Stimulated activated naive CD8-positive, alpha-beta T cell treated with anti-CD3 and anti-CD28 coated beads, Interleukin-15, Interleukin-2, amounts not matched to agents 100 ng/mL and 50 ng/mL, for 24 hours (primary cell): ENCODE results near the gene ZNF106.

Experiments used
- H3K27ac Mint-ChIP-seq: one replicate; pipeline ENCODE4 v1.8.0; 2021; ENCODE audit warnings: mild to moderate bottlenecking, mixed read lengths
- H3K27me3 Mint-ChIP-seq: one replicate; pipeline ENCODE4 v1.8.0; 2021; ENCODE audit warnings: mixed read lengths
- H3K36me3 Mint-ChIP-seq: one replicate; pipeline ENCODE4 v1.8.0; 2021; ENCODE audit warnings: low read depth, mixed read lengths
- H3K4me1 Mint-ChIP-seq: one replicate; pipeline ENCODE4 v1.8.0; 2021; ENCODE audit warnings: low read depth, mixed read lengths
- H3K4me3 Mint-ChIP-seq: one replicate; pipeline ENCODE4 v1.8.0; 2021; ENCODE audit warnings: mild to moderate bottlenecking, mixed read lengths
- H3K9me3 Mint-ChIP-seq: one replicate; pipeline ENCODE4 v1.8.0; 2021; ENCODE audit warnings: mixed read lengths

The ZNF106 gene

DNA sequence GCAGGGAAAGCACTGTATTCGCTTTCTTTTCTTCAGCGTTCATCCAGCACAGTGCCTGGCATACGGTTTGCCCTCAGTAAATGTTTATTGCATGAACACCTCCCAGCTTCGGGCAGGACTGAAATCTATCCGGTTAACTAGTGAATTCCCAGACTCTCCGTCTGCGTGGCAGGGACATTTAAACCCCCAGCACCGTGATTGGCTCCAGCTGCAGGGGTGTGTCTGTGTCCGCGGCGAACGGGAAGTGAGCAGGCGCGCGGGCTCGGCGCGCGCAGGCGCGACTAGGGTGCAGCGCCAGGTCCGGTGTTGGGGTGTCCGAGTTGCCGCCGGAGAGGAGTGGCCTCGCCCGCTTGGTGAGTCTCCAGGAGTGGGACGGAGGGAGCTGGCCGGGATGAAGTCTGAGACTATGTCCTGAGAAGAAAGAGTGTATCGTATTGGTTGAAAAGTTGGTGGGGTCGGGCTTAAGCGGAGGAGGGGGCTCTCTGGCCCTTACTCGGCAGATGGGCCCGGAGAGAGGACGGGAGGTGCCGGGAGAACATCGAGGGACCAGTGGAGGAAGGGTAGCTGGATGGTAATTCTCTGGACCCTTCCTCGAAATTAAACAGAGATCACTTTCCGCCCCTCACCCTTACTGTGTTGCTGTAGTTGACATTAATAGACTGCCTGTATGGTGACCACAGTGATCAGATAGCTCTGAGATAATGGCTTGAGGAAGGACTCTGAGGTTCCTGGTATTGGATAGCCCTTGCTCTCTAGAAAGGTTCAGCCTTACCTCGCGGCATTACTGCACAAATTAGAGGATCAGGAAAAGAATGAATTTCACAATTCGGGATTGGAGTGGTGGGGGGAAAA lies 4.6 kb upstream of the ZNF106 start, which contains the start of gene SNAP23:
Gene SNAP23 (plus strand): TSS at position 274 of the 852 bp plus-strand sequence. CDS start 16,213 bp downstream, outside the sequence.
- Mint-ChIP-seq H3K9me3 (no peaks in the 10 kb centered on the region), H3K4me1 (peaks cover 78% of the 10 kb centered on the region), H3K36me3 (no peaks in the 10 kb centered on the region), H3K27me3 (no peaks in the 10 kb centered on the region), H3K4me3 (peak within 1 kb of the TSS; percentile 99), H3K27ac (peak within 1 kb of the TSS; percentile 94)

DNA sequence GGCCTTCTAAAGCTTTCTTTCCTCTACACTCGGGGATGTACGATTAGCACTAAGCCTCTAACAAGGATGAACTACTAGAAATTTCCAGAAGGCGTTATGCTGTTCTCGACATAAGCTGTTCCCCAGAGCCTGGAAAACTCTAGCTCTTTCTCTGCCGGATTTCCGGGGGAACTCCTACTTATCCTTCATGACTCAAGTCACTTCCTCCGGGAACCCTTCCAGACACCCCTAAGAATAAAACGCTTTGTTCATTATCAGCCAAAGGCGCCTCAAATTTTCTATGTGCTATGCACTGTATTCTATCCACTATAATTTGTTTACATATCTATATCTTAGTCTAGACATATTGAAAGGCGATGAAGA lies 4.0 kb upstream of the ZNF106 start:
- no peaks in the 10 kb centered on the region for H3K36me3 Mint-ChIP-seq
- H3K27me3 Mint-ChIP-seq, result no peaks in the 10 kb centered on the region
- H3K4me3 Mint-ChIP-seq, result peak overlapping the region; percentile 99
- H3K9me3 Mint-ChIP-seq, result no peaks in the 10 kb centered on the region
- H3K4me1 Mint-ChIP-seq, result peaks cover 72% of the 10 kb centered on the region
- H3K27ac Mint-ChIP-seq, result peak overlapping the region; percentile 94

DNA sequence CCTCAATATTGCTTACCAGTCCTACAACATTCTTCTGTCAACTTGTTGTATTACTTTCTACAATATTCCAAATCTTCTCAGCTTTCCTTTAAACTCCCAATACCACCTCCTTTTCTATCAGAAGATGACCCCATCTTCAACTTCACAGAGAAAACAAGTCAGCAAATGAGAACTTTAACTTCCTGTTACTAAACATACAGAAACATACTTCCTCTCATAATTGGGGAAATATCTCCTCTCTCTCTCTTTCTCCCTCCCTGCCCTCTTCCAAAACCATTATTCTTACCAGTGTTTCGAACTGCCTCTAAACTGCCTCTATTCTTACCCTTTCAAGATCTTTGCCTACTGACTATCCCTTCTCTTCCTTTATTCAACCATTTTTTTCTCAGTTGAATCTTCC lies 2.7 kb upstream of the ZNF106 start:
- no peaks in the 10 kb centered on the region for H3K36me3 Mint-ChIP-seq
- peaks cover 67% of the 10 kb centered on the region for H3K4me1 Mint-ChIP-seq
- no peak overlapping the region for H3K4me3 Mint-ChIP-seq

DNA sequence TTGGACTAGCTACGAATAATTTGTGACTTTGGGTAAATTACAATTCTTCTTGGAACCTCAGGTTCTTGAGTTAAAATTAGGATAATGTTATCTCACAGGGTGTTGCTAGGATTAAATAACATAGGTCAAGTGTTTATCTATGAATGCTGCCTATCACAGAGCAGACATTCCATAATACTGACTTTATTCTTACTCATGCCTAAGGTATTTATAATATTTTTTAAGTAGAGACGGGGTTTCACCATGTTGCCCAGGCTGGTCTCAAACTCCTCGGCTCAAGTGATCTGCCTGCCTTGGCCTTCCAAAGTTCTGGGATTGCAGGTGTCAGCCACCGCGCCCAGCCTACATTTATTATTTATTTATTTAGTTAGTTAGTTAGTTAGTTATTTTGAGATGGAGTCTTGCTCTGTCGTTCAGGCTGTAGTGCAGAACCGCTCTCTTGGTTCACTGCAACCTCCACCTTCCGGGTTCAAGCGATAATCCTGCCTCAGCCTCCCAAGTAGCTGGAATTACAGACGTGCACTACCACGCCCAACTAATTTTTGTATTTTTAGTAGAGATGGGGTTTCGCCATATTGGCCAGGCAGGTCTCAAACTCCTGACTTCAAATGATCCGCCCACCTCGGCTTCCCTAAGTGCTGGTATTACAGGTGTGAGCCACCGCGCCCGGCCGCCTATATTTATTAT lies 741 bp upstream of the ZNF106 start:
- Mint-ChIP-seq H3K4me3 (peak overlapping the region; percentile 97), H3K27me3 (no peaks in the 10 kb centered on the region), H3K9me3 (no peaks in the 10 kb centered on the region), H3K4me1 (peaks cover 66% of the 10 kb centered on the region), H3K36me3 (peaks cover 4% of the 10 kb centered on the region), H3K27ac (peak overlapping the region; percentile 95)

More for the DNA sequence above, 2.7 kb upstream of the ZNF106 start:
- Mint-ChIP-seq H3K27ac (peak overlapping the region; percentile 63), H3K9me3 (no peaks in the 10 kb centered on the region), H3K27me3 (no peaks in the 10 kb centered on the region)

DNA sequence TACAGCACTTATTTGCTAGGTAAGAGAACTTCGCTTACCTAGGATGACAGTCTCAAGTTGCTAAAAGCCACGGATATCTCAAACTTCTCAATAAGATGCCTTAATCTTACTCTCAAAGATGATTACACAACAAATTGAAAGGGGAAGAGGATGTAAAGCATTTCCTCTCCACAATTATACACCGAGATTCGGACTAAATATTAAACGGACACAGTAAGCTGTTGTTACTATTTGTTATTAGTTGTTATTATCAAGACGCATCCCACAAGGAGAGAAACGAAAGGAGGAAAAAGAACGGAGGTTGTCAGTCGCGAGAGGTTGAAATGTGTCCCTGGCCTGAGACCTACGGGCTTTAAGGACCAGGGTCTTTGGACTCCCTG lies 660 bp downstream of the ZNF106 start:
- Mint-ChIP-seq H3K27me3 (no peaks in the 10 kb centered on the region), H3K36me3 (peaks cover 7% of the 10 kb centered on the region), H3K27ac (peak overlapping the region; percentile 95), H3K9me3 (no peaks in the 10 kb centered on the region), H3K4me3 (peak overlapping the region; percentile 97), H3K4me1 (peaks cover 55% of the 10 kb centered on the region)

DNA sequence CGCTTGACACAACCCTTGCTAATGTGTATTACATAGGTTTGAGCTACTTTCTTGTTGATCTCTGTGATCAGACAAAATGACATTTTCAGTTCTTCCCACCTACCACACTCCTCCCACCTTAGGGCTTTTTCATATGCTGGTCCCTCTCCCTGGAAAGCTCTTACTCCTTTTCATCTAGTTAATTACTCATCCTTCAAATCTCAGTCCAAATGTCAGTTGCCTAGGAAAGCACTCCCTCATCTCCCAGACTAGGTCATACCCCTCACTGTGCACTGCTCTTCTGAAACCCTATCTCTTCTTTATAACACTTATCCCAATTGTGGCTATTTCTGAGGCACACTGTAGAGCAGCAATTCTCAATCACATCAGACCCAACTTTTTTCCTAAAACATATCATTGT lies 7.3 kb downstream of the ZNF106 start:
- H3K4me1 Mint-ChIP-seq, result peaks cover 31% of the 10 kb centered on the region
- peaks cover 27% of the 10 kb centered on the region for H3K36me3 Mint-ChIP-seq
- peaks cover 4% of the 10 kb centered on the region for H3K9me3 Mint-ChIP-seq
- no peak overlapping the region for H3K4me3 Mint-ChIP-seq
- no peak overlapping the region for H3K27ac Mint-ChIP-seq
- no peaks in the 10 kb centered on the region for H3K27me3 Mint-ChIP-seq

DNA sequence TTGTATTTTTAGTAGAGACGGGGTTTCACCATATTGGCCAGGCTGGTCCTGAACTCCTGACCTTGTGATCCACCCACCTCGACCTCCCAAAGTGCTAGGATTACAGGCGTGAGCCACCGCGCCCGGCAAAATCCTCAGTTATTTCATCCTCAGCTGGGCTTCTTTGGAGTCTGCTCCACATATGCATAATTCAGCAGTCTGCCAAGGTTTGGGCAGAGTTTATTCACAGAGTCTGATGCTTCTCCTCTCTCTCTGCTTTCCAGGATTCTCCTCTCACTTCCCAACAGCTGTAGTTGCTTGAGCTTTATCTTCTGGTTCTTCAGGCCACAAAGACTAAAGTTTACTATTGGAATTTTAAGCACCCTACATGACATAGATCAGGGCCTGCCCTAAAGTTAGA lies 8.2 kb downstream of the ZNF106 start:
- Mint-ChIP-seq H3K27ac (no peak overlapping the region), H3K36me3 (peaks cover 26% of the 10 kb centered on the region), H3K4me1 (peaks cover 21% of the 10 kb centered on the region), H3K27me3 (no peaks in the 10 kb centered on the region), H3K4me3 (no peak overlapping the region), H3K9me3 (peaks cover 4% of the 10 kb centered on the region)

DNA sequence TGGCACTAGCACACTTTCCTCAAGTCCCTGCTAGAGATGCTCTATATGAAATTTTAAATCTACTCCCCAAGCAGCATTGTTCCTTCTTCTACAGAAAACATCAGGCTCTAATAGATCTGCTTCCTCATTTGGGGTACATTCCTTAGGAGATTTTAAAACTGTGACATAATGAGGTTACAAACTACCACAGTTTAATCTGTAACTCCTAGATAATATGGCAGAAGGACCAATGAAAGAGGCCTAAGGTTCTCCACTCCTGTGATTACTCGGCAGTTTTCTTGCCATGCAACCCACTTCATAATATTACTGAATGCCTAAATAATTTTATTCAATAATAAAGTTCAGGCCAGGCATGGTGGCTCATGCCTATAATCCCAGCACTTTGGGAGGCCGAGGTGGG lies 16.1 kb downstream of the ZNF106 start:
- Mint-ChIP-seq H3K9me3 (no peaks in the 10 kb centered on the region), H3K4me3 (no peak overlapping the region), H3K4me1 (no peaks in the 10 kb centered on the region), H3K27me3 (no peaks in the 10 kb centered on the region), H3K27ac (no peak overlapping the region), H3K36me3 (peaks cover 8% of the 10 kb centered on the region)

DNA sequence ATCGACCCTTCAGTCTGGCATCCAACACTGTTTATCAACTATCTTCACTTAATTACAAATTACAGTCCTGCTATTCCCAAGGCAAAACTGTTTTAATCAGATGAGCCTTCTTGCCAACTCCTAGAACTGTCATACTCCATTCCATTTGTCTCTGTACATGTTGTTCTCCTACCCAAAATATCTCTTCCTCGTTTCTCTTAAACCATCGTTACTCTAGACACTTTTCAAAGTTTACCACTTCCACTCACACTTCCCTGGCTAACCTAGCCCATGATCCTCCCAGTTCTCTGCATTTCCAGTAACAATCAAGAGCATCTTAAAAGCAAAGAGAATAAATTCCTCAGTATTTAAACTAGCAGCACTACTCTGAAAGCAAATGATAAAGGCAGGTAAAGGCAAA lies 19.9 kb downstream of the ZNF106 start:
- peaks cover 18% of the 10 kb centered on the region for H3K36me3 Mint-ChIP-seq
- no peaks in the 10 kb centered on the region for H3K27me3 Mint-ChIP-seq
- no peak overlapping the region for H3K4me3 Mint-ChIP-seq
- peak overlapping the region; percentile 8 for H3K27ac Mint-ChIP-seq
- no peaks in the 10 kb centered on the region for H3K4me1 Mint-ChIP-seq
- H3K9me3 Mint-ChIP-seq, result no peaks in the 10 kb centered on the region

DNA sequence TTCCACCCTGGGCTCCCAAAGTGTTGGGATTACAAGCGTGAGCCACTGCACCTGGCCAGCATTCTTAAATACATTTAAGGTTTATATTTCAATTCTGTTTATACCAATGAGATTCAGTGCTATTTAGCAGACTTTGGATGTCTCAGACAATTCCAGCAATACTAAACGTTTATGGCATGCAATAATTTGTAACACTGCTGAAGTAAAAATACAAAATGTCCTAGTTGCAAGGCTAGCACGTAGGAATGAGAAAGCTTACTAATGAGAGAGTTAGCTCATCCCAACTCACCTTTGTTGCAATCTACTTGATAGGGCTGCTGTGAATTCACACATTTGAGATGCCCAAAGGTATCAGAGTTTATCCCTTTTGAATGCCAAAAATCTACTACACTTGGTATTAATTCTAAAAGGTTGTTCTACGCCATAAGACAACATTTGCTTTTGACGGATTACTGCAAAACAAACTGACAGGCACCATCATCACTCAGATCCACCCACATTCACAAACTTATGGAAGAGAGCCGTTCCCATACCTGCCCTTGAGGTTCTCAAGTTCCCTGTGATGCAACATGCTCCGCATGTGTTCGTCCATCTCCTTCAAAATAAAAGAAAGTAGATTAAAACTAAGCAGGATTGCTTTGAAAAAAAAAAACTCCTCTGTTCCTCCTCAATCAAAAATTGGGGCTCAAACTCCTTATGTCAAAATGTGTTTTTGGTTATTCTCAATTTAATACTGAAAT lies 25.3 kb downstream of the ZNF106 start:
- Mint-ChIP-seq H3K9me3 (no peaks in the 10 kb centered on the region), H3K4me3 (no peak overlapping the region), H3K27ac (no peak overlapping the region), H3K27me3 (no peaks in the 10 kb centered on the region), H3K36me3 (peaks cover 33% of the 10 kb centered on the region), H3K4me1 (peaks cover 6% of the 10 kb centered on the region)

DNA sequence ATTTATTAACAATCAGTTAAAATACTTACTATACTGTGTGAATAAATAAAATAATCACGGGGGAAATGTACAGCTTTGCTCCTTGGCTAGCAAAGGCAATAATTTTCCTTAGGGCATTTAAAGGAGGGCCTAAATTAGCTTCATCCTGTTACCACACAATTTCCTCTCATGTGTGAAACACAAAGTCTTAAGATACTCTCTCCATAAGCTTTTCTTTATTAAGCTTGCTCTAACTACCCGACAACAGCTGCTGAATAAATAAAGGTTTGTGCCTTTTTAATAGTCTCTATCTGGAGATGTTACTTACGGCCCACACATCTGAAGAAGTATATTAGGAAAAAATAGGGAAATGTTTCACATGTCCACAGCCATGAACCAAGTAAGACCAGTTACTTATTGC lies 29.7 kb downstream of the ZNF106 start:
- H3K9me3 Mint-ChIP-seq, result no peaks in the 10 kb centered on the region
- H3K4me3 Mint-ChIP-seq, result no peak overlapping the region

DNA sequence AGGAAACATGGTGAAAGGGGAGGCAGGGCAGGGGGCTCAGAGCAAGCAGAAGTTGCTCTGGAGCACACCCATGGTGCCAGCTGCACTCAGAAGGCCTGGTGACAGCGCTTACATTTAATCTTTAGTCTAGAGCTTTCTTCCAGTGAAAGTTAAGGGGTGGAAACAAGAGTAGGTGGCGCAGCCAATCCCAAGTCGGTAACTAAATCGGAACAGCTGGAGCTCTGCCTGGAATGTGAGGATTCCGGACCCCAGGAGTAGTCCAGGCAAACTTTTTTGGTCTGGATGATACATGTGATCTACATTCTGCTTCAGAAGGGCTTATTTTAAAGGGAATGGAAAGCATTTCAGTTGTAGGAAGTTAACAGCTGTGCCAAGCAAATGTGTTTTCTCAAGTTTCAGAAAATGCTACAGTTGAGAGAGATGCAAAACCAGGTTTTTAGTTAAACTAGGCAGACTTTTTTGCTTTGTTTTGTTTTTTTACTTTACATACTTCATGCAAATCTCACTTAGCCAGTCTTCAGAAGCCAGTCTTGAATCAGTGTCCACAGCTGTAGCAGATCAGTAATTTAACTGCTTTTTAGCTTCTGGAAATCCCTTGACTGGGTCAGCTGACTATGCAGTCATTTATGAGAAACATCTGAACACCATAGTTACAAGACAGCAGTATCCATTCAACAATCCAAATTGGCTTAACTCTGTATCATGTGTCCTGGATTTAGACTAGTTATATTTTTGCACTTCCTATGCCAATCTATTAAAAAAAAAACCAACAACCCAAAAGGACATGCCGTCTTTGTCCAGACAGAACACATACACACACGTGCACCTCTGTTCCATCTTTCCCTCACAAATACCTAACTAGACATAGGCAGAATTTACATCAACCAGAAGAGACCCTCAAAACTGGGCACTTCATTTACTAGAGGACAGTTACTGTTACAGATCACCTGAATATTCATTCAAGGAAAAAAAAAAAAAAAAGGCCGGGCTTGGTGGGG lies 33.2 kb downstream of the ZNF106 start:
- peaks cover 9% of the 10 kb centered on the region for H3K4me1 Mint-ChIP-seq
- H3K36me3 Mint-ChIP-seq, result peaks cover 23% of the 10 kb centered on the region
- no peak overlapping the region for H3K4me3 Mint-ChIP-seq
- no peaks in the 10 kb centered on the region for H3K27me3 Mint-ChIP-seq
- H3K9me3 Mint-ChIP-seq, result no peaks in the 10 kb centered on the region
- peak overlapping the region; percentile 68 for H3K27ac Mint-ChIP-seq

More for the DNA sequence above, 29.7 kb downstream of the ZNF106 start:
- Mint-ChIP-seq H3K27ac (no peak overlapping the region), H3K27me3 (no peaks in the 10 kb centered on the region), H3K36me3 (peaks cover 41% of the 10 kb centered on the region), H3K4me1 (peaks cover 15% of the 10 kb centered on the region)

DNA sequence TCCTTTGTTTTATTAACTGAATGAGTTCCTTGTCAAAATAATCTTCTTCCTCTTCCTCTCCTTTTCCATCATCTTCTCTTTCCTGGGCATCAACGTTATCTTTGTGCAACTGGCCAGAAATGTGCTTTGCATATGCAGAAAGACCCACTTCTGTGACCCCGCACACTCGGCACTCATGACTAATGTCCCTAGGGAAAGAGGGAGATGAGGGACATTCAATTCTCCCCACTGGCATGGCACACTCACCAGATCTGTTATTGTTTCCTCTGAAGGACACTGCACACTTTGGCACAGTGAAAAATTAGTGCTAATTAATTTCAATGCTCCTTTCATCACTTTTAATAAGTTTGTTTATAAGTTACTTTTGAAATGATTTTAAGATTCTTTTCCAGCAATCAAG lies 34.0 kb downstream of the ZNF106 start:
- H3K27ac Mint-ChIP-seq, result no peak overlapping the region
- peaks cover 26% of the 10 kb centered on the region for H3K36me3 Mint-ChIP-seq
- H3K27me3 Mint-ChIP-seq, result no peaks in the 10 kb centered on the region
- H3K4me1 Mint-ChIP-seq, result peaks cover 9% of the 10 kb centered on the region
- H3K4me3 Mint-ChIP-seq, result no peak overlapping the region
- H3K9me3 Mint-ChIP-seq, result no peaks in the 10 kb centered on the region

DNA sequence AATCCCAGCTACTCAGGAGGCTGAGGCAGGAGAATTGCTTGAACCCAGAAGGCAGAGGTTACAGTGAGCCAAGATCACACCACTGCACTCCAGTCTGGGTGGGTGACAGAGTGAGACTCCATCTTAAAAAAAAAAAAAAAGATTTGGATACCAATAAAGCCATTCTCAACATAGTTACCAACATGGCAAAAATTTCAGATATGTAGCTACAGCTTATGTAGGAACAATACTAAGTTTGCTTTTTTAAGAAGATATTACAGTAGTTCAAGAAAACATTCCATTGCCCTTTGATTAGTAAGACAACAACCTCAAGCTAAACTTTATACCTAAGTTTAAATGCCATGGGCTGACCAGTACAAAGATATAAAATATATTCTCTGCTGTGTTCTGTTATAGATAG lies 34.4 kb downstream of the ZNF106 start:
- no peak overlapping the region for H3K27ac Mint-ChIP-seq
- H3K36me3 Mint-ChIP-seq, result peaks cover 31% of the 10 kb centered on the region
- H3K4me1 Mint-ChIP-seq, result peaks cover 9% of the 10 kb centered on the region
- no peaks in the 10 kb centered on the region for H3K9me3 Mint-ChIP-seq
- H3K4me3 Mint-ChIP-seq, result no peak overlapping the region
- no peaks in the 10 kb centered on the region for H3K27me3 Mint-ChIP-seq
